Muscle of leg (tissue), 11 donors: ENCODE data around the gene KDELR3. TPM values are rescaled to one million over a fixed set of nuclear protein-coding genes. Genes with fewer than 3 reads are reported as not detected.

Experiments
- DNase-seq: peaks from one replicate; pipeline ENCODE4 v3.0.0; 2013
- H3K27ac ChIP-seq: one replicate; pipeline ENCODE4 v1.5.1; 2013; ENCODE audit warnings: mild to moderate bottlenecking, low read length, control low read depth
- H3K27me3 ChIP-seq: one replicate; pipeline ENCODE4 v1.6.1; 2013; ENCODE audit warnings: low read length; ENCODE audit not compliant: control insufficient read depth, insufficient read depth
- H3K36me3 ChIP-seq: one replicate; pipeline ENCODE4 v1.6.1; 2013; ENCODE audit warnings: low read length; ENCODE audit not compliant: control insufficient read depth, insufficient read depth
- H3K4me1 ChIP-seq: one replicate; pipeline ENCODE4 v1.6.1; 2013; ENCODE audit warnings: low read length; ENCODE audit not compliant: control insufficient read depth, insufficient read depth
- H3K4me3 ChIP-seq: one replicate; pipeline ENCODE4 v1.5.1; 2013; ENCODE audit warnings: low read length, control low read depth
- H3K9me3 ChIP-seq: replicated peaks from 2 replicates; pipeline ENCODE4 v1.6.1; 2013; ENCODE audit warnings: low read depth, low read length; ENCODE audit not compliant: control insufficient read depth
- WGBS: methylation state at CpG from one replicate; pipeline ENCODE4 v1.1.5; 2013; ENCODE audit warnings: missing lambda C conversion rate; ENCODE audit not compliant: insufficient coverage; 5-methylcytosine and 5-hydroxymethylcytosine counted together
- polyA plus RNA-seq, 8 donors: library from polyadenylated mRNA; unstranded; fragments of 120-200 nt; gene quantifications; one replicate each; pipeline versions ENCODE4 v1.2.1 to v1.2.3, GENCODE V29; 2013; ENCODE audit warnings: inconsistent platforms in 1 of 8, low replicate concordance in 1 of 8; ENCODE audit not compliant: insufficient read length in 8 of 8, insufficient read depth in 1 of 8
- total RNA-seq: library from RNA; stranded (reverse); fragments of 120-200 nt; gene quantifications from one replicate; pipeline ENCODE4 v1.2.4, GENCODE V29; 2013

KDELR3 gene
- total and polyA plus RNA-seq, 9 donors = 20.6 to 48.0 (median 31.3) TPM

GRCh38 chr22:38435965-38436364 lies 31.9 kb upstream of the KDELR3 start:
- Histone ChIP-seq H3K4me1 (no peaks in the 10 kb centered on the region), H3K4me3 (no peak overlapping the region), H3K27me3 (peaks cover 7% of the 10 kb centered on the region), H3K36me3 (no peaks in the 10 kb centered on the region), H3K9me3 (no peaks in the 10 kb centered on the region), H3K27ac (no peak overlapping the region)
- WGBS = 33% methylated on average over 1 of the region's 4 CpGs
- DNase-seq = no peak

- 87% methylated on average over 11 of the region's 15 CpGs for WGBS
- Histone ChIP-seq H3K4me1 (no peaks in the 10 kb centered on the region), H3K27ac (no peak overlapping the region), H3K27me3 (peaks cover 11% of the 10 kb centered on the region), H3K4me3 (no peak overlapping the region), H3K36me3 (no peaks in the 10 kb centered on the region), H3K9me3 (no peaks in the 10 kb centered on the region)
- DNase-seq = no peak
Measured at GRCh38 chr22:38436629-38437395, 31.1 kb upstream of the KDELR3 start.

GRCh38 chr22:38437416-38437815 lies 30.5 kb upstream of the KDELR3 start:
- no peak overlapping the region for H3K27ac ChIP-seq

GRCh38 chr22:38440747-38441350 lies 27.0 kb upstream of the KDELR3 start:
- H3K27me3 ChIP-seq = peaks cover 37% of the 10 kb centered on the region
- no peaks in the 10 kb centered on the region for H3K4me1 ChIP-seq
- DNase-seq = no peak
- H3K9me3 ChIP-seq = no peaks in the 10 kb centered on the region
- H3K27ac ChIP-seq = no peak overlapping the region
- 78% methylated on average over 12 of the region's 14 CpGs for WGBS
- H3K36me3 ChIP-seq = no peaks in the 10 kb centered on the region
- H3K4me3 ChIP-seq = no peak overlapping the region

More at GRCh38 chr22:38437416-38437815, 30.5 kb upstream of the KDELR3 start:
- Histone ChIP-seq H3K27me3 (peaks cover 11% of the 10 kb centered on the region), H3K4me3 (no peak overlapping the region), H3K9me3 (no peaks in the 10 kb centered on the region), H3K4me1 (no peaks in the 10 kb centered on the region), H3K36me3 (no peaks in the 10 kb centered on the region)
- WGBS = 89% methylated on average over 9 of the region's 9 CpGs
- DNase-seq = no peak

- no peaks in the 10 kb centered on the region for H3K36me3 ChIP-seq
- peaks cover 3% of the 10 kb centered on the region for H3K4me1 ChIP-seq
- peaks cover 40% of the 10 kb centered on the region for H3K27me3 ChIP-seq
- H3K9me3 ChIP-seq = no peaks in the 10 kb centered on the region
- 68% methylated on average over 11 of the region's 16 CpGs for WGBS
- DNase-seq = no peak
- H3K4me3 ChIP-seq = no peak overlapping the region
- no peak overlapping the region for H3K27ac ChIP-seq
Measured at GRCh38 chr22:38441620-38442287, 26.1 kb upstream of the KDELR3 start.

GRCh38 chr22:38442967-38443627 lies 24.8 kb upstream of the KDELR3 start:
- 54% methylated on average over 13 of the region's 13 CpGs for WGBS
- no peak overlapping the region for H3K4me3 ChIP-seq
- no peaks in the 10 kb centered on the region for H3K9me3 ChIP-seq
- H3K4me1 ChIP-seq = peaks cover 3% of the 10 kb centered on the region
- no peak for DNase-seq
- H3K27me3 ChIP-seq = peaks cover 44% of the 10 kb centered on the region
- H3K36me3 ChIP-seq = no peaks in the 10 kb centered on the region
- H3K27ac ChIP-seq = no peak overlapping the region

GRCh38 chr22:38443628-38444521 lies 24.0 kb upstream of the KDELR3 start:
- Histone ChIP-seq H3K4me1 (peaks cover 6% of the 10 kb centered on the region), H3K27me3 (peaks cover 44% of the 10 kb centered on the region), H3K27ac (no peak overlapping the region), H3K4me3 (no peak overlapping the region), H3K36me3 (no peaks in the 10 kb centered on the region), H3K9me3 (no peaks in the 10 kb centered on the region)
- WGBS = 54% methylated on average over 19 of the region's 21 CpGs
- DNase-seq = no peak

GRCh38 chr22:38444783-38445182 lies 23.1 kb upstream of the KDELR3 start:
- 80% methylated on average over 10 of the region's 10 CpGs for WGBS
- no peak overlapping the region for H3K4me3 ChIP-seq
- peaks cover 14% of the 10 kb centered on the region for H3K4me1 ChIP-seq
- H3K27me3 ChIP-seq = peaks cover 51% of the 10 kb centered on the region
- DNase-seq = no peak
- no peaks in the 10 kb centered on the region for H3K36me3 ChIP-seq
- H3K9me3 ChIP-seq = no peaks in the 10 kb centered on the region
- no peak overlapping the region for H3K27ac ChIP-seq

- Histone ChIP-seq H3K27me3 (peaks cover 56% of the 10 kb centered on the region), H3K27ac (no peak overlapping the region), H3K9me3 (no peaks in the 10 kb centered on the region), H3K4me1 (peaks cover 21% of the 10 kb centered on the region), H3K4me3 (no peak overlapping the region), H3K36me3 (no peaks in the 10 kb centered on the region)
- DNase-seq = no peak
- 36% methylated on average over 8 of the region's 9 CpGs for WGBS
Measured at GRCh38 chr22:38446018-38446601, 21.8 kb upstream of the KDELR3 start.
